HepG2 (cell line): Measurements from ENCODE around the gene TMEM132D.

Source experiments
- EZH2 ChIP-seq: conservative IDR thresholded peaks from 2 replicates; pipeline ENCODE4 v1.6.1; 2012; ENCODE audit warnings: mild to moderate bottlenecking, low read depth, low read length, moderate library complexity
- NFE2L1 ChIP-seq: sonication (generic); formaldehyde crosslinking; IDR thresholded peaks from 2 replicates; pipeline ENCODE4 v1.4.0; 2020; ENCODE audit warnings: missing genetic modification reagents, mild to moderate bottlenecking, borderline replicate concordance
- PAWR ChIP-seq: sonication (generic); formaldehyde crosslinking; IDR thresholded peaks from 2 replicates; pipeline ENCODE4 v1.4.0; 2020; ENCODE audit warnings: missing genetic modification reagents, mild to moderate bottlenecking, borderline replicate concordance
- POLR2A ChIP-seq, 2 experiments: IDR thresholded peaks; 2 replicates each; pipeline ENCODE4 v1.6.1; 2011; ENCODE audit warnings: low read depth in 2 of 2, low read length in 2 of 2, mild to moderate bottlenecking in 1 of 2, moderate library complexity in 1 of 2; ENCODE audit not compliant: insufficient read depth in 1 of 2
- RBM39 ChIP-seq: fragments of 200-400 bp; formaldehyde crosslinking; IDR thresholded peaks from one replicate; pipeline ENCODE4 v1.6.1; 2018; ENCODE audit warnings: antibody characterized with exemption, mild to moderate bottlenecking, low read depth, low read length; ENCODE audit not compliant: poor library complexity, severe bottlenecking
- SALL2 ChIP-seq: sonication (generic); formaldehyde crosslinking; IDR thresholded peaks from 2 replicates; pipeline ENCODE4 v1.8.1; 2023; ENCODE audit warnings: mild to moderate bottlenecking, missing genetic modification reagents, inconsistent platforms
- SP2 ChIP-seq: sonication (generic); formaldehyde crosslinking; IDR thresholded peaks from 2 replicates; pipeline ENCODE4 v1.5.1; 2020; ENCODE audit warnings: mild to moderate bottlenecking, missing genetic modification reagents
- ZBTB1 ChIP-seq: sonication (generic); formaldehyde crosslinking; IDR thresholded peaks from 2 replicates; pipeline ENCODE4 v1.4.0; 2020; ENCODE audit warnings: missing genetic modification reagents, borderline replicate concordance
- ZFP36L2 ChIP-seq: sonication (generic); formaldehyde crosslinking; IDR thresholded peaks from 2 replicates; pipeline ENCODE4 v1.4.0; 2020; ENCODE audit warnings: missing genetic modification reagents
- ZNF274 ChIP-seq: sonication (generic); formaldehyde crosslinking; IDR thresholded peaks from 2 replicates; pipeline ENCODE4 v1.5.1; 2020; ENCODE audit warnings: mild to moderate bottlenecking, missing genetic modification reagents
- TF ChIP-seq, protein P1 (sequence below): sonication (generic); formaldehyde crosslinking; IDR thresholded peaks from 2 replicates; pipeline ENCODE4 v1.5.0; 2020; ENCODE audit warnings: missing genetic modification reagents
- TF ChIP-seq, protein P2 (sequence below): sonication (generic); IDR thresholded peaks from 2 replicates; pipeline ENCODE4 v1.6.1; 2016; ENCODE audit warnings: low read depth, borderline replicate concordance
- TF ChIP-seq, protein P3 (sequence below): sonication (generic); formaldehyde crosslinking; IDR thresholded peaks from 2 replicates; pipeline ENCODE4 v1.8.1; 2022; ENCODE audit warnings: mild to moderate bottlenecking, missing genetic modification reagents

DNA sequence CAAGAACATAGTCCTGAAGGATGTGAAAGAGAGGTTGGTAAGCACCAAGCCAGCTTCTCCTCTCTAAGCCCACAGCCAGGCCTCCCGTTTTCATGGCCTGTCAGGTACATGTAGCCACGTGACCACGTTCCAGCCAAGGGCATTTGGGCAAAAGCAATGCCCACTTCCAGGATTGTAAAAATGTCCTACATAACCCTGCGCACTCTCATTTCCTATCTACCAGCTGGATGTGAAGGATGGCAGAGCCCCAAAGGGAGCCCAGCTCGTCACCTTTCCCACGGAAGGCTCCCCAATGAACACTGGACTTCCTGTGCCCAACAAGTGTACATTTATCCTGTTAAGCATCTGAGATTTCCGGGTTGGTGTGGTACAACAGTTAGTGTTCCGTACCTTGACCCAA is 231.7 kb downstream of the TMEM132D start:
- TF ChIP-seq SP2 (CRISPR knock-in tag) (no peak), PAWR (CRISPR knock-in tag) (no peak), ZBTB1 (no peak), RBM39 (no peak), POLR2A (IDR thresholded peaks at IDR 0.05; ENCODE audit: insufficient read depth in 1 of 2, low read depth in 2 of 2, low read length in 2 of 2) (no peak), ZFP36L2 (CRISPR knock-in tag) (no peak), NFE2L1 (CRISPR knock-in tag) (no peak), ZNF274 (CRISPR knock-in tag) (no peak), SALL2 (CRISPR knock-in tag) (no peak), EZH2 (no peak)
- TF ChIP-seq, protein P1, sequence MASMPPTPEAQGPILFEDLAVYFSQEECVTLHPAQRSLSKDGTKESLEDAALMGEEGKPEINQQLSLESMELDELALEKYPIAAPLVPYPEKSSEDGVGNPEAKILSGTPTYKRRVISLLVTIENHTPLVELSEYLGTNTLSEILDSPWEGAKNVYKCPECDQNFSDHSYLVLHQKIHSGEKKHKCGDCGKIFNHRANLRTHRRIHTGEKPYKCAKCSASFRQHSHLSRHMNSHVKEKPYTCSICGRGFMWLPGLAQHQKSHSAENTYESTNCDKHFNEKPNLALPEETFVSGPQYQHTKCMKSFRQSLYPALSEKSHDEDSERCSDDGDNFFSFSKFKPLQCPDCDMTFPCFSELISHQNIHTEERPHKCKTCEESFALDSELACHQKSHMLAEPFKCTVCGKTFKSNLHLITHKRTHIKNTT (CRISPR knock-in tag): no peak
- TF ChIP-seq, protein P2, sequence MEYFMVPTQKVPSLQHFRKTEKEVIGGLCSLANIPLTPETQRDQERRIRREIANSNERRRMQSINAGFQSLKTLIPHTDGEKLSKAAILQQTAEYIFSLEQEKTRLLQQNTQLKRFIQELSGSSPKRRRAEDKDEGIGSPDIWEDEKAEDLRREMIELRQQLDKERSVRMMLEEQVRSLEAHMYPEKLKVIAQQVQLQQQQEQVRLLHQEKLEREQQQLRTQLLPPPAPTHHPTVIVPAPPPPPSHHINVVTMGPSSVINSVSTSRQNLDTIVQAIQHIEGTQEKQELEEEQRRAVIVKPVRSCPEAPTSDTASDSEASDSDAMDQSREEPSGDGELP: no peak
- TF ChIP-seq, protein P3, sequence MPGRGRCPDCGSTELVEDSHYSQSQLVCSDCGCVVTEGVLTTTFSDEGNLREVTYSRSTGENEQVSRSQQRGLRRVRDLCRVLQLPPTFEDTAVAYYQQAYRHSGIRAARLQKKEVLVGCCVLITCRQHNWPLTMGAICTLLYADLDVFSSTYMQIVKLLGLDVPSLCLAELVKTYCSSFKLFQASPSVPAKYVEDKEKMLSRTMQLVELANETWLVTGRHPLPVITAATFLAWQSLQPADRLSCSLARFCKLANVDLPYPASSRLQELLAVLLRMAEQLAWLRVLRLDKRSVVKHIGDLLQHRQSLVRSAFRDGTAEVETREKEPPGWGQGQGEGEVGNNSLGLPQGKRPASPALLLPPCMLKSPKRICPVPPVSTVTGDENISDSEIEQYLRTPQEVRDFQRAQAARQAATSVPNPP (CRISPR knock-in tag): no peak
